GM23248 (cell line): Measurements from ENCODE around the gene NHSL2.

Experiments used
- EZH2 ChIP-seq: fragments of 200-600 bp; sonication (generic); IDR thresholded peaks from 2 replicates; pipeline ENCODE4 v1.6.1; 2018; ENCODE audit warnings: antibody characterized with exemption, mild to moderate bottlenecking; ENCODE audit not compliant: insufficient read depth, poor library complexity, severe bottlenecking
- EZH2phosphoT487 ChIP-seq: fragments of 200-600 bp; sonication (generic); IDR thresholded peaks from 2 replicates; pipeline ENCODE4 v1.6.1; 2018; ENCODE audit warnings: antibody characterized with exemption, moderate library complexity, mild to moderate bottlenecking, low read depth; ENCODE audit not compliant: insufficient read depth

- no peak for TF ChIP-seq EZH2phosphoT487
- no peak for TF ChIP-seq EZH2
Observed at GRCh38 chrX:72029483-72030411, 119.1 kb downstream of the NHSL2 start.
